Prostate gland (tissue), 2 donors: ENCODE measurements around the gene TNNI3.

ENCODE experiments used
- POLR2A ChIP-seq: fragments of 450-650 bp; IDR thresholded peaks from one replicate; pipeline ENCODE4 v1.6.1; 2016; ENCODE audit warnings: antibody characterized with exemption, mild to moderate bottlenecking
- POLR2AphosphoS5 ChIP-seq: sonication (generic); formaldehyde crosslinking; IDR thresholded peaks from one replicate; pipeline ENCODE4 v1.6.1; 2017; ENCODE audit warnings: antibody characterized with exemption
- TF ChIP-seq, protein P1 (sequence below), 4 experiments: fragments of 200-600 bp in 2 of 4; fragments of 450-650 bp in 2 of 4; sonication (generic) in 2 of 4; IDR thresholded peaks; 1 replicate in 3 of 4; 2 replicates in 1 of 4; pipeline ENCODE4 v1.5.1; 2016 to 2019; ENCODE audit warnings: antibody characterized with exemption in 4 of 4, mild to moderate bottlenecking in 2 of 4, moderate library complexity in 2 of 4

DNA sequence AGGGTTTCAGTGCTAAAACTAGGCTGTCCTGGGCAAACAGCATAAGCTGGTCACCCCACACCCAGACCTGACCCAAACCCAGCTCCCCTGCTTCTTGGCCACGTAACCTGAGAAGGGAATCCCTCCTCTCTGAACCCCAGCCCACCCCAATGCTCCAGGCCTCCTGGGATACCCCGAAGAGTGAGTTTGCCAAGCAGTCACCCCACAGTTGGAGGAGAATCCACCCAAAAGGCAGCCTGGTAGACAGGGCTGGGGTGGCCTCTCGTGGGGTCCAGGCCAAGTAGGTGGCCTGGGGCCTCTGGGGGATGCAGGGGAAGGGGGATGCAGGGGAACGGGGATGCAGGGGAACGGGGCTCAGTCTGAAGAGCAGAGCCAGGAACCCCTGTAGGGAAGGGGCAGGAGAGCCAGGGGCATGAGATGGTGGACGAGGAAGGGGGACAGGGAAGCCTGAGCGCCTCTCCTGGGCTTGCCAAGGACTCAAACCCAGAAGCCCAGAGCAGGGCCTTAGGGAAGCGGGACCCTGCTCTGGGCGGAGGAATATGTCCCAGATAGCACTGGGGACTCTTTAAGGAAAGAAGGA lies 42.9 kb downstream of the TNNI3 start:
- TF ChIP-seq, protein P1, sequence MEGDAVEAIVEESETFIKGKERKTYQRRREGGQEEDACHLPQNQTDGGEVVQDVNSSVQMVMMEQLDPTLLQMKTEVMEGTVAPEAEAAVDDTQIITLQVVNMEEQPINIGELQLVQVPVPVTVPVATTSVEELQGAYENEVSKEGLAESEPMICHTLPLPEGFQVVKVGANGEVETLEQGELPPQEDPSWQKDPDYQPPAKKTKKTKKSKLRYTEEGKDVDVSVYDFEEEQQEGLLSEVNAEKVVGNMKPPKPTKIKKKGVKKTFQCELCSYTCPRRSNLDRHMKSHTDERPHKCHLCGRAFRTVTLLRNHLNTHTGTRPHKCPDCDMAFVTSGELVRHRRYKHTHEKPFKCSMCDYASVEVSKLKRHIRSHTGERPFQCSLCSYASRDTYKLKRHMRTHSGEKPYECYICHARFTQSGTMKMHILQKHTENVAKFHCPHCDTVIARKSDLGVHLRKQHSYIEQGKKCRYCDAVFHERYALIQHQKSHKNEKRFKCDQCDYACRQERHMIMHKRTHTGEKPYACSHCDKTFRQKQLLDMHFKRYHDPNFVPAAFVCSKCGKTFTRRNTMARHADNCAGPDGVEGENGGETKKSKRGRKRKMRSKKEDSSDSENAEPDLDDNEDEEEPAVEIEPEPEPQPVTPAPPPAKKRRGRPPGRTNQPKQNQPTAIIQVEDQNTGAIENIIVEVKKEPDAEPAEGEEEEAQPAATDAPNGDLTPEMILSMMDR (IDR thresholded peaks at IDR 0.05): no peak
- no peak for TF ChIP-seq POLR2A
- no peak for TF ChIP-seq POLR2AphosphoS5
